SKM-1 (cell line): ENCODE measurements around the gene AK9.

Source experiments
- DNase-seq: peaks from one replicate; lab custom pipeline; 2025; ENCODE audit not compliant: unreplicated experiment; lab: John Stamatoyannopoulos, UW

AK9 gene

DNA sequence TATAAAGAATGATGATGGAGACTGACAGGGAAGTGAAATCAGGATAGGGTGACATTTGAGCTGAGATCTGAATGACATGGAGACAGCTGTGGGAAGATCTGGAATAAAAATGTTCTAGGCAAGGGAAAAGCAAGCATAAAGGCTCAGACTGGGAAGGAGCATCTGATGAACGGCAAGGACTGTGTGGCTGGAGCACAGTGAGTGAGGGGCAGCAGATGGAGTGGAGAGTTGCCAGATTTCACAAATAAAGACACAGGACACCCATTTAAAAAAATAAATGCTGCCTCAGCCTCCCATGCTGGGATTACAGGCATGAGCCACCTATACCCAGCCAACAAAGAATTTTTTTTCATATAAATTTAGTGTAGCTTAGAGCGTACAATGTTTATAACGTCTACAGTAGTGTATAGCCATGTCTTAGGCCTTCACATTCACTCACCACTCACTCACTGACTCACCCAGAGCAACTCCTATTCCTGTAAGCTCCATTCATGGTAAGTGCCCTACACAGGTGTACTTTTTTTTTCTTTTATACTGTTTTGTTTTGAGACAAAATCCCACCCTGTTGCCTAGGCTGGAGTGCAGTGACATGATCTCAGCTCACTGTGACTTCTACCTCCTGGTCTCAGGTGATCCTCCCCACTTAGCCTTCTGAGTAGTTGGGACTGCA, 205.6 kb downstream of the AK9 start:
- no peak for DNase-seq

DNA sequence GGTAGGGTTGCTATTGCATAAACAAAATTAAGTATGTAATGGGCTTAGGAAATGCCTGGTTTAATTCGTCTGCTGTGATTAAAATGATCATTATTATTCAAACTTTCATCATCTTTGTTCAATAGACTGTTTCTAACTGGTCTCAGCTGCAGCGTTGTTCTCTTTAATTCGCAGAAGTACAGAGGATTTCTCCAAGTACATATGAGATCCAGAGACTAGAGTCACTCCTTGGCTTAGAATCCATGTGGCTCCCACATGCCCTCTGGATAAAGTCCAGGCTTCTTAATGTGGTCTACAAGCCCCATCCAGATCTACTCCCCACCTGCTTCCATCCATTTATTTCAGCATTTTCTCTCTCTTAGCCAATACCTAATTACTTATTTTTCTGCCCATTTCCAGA, 206.9 kb downstream of the AK9 start:
- DNase-seq: no peak

DNA sequence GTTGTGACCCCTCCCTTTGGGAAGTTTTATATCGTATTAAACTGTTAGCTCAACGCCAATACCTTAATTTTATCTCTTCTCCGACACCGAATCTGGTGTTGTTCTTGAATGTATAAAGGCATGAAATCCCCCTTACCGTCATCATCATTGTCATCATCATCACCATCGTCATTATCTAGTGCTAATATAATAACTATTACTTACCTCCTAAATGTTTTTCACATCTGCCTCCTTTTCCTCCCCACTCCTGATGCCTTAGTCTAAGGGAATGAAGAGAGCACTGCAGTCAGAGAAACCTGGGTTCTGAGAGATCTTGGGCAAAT, 207.3 kb downstream of the AK9 start:
- DNase-seq: no peak

DNA sequence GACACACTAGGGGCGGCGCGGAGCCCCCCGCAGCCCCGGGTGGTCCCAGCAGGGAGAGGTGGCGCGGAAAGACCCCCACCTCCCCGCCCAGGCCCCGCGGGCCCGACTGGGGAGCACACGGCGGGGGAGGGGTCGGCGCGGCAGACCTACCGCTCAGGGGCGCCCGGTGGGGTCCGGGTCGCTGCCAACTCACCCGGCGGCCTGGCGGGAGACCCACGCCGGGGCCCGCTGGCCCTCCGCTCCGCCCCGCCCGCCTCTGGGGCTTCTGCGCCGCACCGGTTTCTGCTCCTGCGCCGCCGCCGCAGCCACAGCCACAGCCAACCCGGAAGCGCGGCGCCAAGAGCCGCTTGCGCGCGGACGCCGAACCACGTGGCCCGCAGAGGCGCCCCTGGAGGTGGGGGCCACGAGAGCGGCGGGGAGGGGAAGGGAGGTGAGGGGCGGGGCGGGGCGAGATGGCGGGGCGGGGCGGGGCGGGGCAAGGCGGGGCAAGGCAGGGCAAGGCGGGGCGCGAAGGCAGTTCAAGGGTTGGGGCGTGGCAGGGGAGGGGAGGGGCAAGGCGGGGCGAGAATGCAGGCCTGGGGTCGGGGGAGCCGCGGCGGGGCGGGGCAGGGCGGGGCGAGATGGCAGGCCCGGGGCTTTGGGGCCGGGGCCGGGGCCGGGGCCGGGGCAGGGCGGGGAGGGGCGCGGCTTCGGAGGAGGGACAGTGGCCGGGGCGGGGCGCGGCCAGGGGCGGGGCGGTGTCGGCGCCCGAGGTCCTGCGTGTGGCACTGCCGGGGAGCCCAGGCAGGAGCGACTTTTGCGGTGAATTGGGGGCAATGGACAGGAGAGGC, 207.9 kb downstream of the AK9 start, which contains the start of gene ZBTB24:
Gene ZBTB24 (minus strand): TSS at position 315 of the 830 bp plus-strand sequence. CDS start 1,193 bp downstream, outside the sequence.
- DNase-seq: peak; percentile 74

DNA sequence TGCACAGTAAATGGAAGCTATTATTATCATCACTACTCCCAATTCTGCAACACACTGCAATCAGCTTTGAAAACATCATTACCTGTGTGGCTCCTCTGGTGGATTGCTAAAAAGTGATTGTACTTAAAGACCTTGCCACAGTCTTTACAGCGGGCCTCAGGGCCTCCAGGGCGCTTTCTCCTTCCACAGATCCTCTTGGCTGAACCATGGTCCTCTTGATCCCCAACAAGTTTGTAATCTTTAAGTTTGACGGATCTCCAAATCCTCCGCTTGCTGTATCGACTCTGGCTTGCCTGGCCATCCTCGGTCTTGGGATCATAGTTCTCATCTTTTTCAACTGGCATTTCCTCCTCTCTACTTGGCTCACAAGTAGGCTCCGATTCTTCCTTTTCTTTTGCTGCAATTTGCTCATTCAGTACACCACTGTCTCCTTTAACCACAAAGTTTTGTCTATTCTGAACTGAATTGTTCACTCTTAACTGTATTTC, 210.0 kb downstream of the AK9 start:
- no peak for DNase-seq

DNA sequence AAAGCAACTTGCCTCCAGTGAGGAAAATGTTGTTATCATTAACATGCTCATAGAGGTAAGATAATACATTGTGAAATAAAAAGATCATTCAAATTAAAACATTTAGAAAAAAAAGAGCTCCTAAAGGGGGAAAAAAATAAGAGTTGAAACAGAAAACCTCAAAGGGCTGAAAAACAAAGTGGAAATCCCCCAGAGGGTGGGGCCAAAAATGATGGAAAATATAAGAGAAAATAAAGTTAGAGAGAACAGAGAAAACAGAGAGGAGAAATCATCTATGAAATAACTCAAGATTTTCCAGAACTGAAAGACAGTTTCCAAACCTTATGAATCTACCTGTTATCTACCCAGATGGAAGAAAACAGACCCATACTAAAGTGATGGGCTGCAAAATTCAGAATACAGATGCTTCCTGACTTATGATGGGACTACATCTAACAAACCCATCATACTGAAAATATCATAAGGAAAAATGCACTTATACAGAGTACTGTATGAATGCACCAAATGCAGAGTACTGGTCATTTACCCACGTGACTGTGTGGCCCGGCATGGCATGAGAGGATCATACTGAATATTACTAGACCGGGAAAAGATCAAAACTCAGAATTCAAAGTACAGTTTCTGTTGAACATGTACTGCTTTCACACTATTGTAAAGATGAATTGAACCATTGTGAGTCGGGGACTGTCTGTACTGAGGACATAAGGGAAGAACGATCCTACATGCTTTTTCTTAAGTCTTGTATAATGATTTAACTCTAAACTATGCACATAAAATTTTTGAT, 212.0 kb downstream of the AK9 start:
- DNase-seq: no peak

DNA sequence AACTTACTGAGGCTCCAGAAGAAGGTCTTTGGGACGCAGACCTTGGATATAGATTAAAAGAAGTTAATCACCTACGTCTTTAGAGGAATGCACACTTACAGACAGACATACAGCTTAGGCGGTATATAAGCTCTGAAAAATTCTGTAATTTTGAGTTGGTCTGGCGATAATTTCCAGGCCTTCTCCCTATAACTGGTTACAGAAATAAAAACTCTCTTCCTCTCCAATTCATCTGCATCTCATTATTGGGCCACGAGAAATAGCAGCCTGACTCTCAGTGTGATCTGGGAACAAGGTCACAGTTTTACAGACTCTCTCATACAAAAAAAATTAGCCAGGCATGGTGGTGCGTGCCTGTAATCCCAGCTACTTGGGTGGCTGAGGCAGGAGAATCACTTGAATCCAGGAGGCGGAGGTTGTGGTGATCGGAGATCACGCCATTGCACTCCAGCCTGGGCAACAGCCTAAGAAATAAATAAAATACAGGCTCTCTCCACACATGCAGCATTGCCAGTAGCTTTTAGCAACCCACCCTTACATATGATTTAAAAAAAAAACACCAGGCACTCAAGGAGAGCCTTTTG, 212.7 kb downstream of the AK9 start:
- DNase-seq: no peak

DNA sequence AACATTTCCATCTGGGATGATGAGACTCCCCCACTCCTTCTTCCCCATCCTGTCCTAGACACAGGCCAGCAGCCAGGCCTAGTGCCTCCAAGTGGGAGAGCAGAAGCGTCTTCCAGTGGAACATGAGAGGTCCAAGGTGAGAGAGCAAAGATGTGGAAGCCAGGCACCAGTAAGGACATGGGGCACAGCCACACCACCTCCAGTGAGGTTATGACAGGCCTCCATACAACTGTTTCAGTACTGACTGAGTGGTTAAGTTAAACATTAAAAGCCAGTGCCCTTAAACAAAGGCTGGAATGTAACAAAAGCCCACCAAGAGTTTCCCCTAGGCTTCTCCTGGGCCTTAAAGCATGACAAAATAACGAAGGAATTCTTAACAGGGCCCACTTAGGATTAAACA, 213.3 kb downstream of the AK9 start:
- DNase-seq: no peak

DNA sequence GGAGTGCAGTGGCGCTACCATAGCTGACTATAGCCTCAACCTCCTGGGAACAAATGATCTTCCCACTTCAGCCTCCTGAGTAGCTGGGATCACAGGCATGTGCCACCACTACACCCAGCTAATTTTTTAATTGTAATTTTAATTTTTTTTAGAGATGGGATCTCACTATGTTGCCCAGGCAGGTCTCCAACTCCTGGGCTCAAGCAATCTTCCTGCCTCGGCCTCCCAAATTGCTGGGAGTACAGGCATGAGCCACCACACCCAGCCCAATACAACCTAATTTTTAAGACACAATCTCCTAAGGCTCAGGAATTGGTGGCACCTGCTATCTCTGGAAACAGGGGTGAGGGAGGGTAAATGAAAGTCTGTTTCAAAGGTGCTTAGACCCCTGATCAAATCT, 213.8 kb downstream of the AK9 start:
- no peak for DNase-seq

DNA sequence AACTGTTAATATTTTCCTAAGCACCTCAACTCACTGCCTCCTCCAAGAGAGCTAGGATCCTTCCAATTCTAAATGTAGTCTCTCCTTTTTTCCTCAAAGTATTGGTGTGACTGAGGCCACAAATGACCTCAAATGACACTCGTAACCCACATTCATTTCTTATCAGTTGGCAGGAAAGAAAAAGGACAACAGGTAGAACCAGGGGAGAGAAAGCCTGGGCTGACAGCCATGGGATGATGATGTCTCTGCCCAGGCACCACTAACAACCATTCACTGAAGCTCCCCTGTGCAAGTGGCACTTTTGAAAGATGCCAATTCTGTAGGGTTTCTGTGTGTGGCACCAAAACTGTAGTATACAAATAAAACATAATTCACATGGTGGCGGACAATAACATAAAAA, 215.4 kb downstream of the AK9 start:
- DNase-seq: no peak

DNA sequence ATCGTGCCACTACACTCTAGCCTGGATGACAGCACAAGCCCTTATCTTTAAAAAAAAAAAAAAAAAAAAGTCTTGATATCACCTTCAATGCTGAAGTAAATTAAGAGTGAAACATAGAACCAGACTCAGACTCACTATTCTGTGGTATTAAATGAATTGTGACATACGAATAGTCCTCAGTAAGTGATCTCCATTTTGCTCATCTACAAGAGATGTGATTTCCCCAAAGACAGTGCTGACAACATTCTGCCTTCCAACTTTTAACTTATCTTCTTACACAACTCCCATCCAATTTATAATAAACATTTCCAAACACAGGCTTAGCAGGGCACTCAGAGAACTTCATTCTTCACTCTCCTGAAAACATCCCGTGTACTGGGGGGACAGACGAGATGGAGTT, 216.0 kb downstream of the AK9 start:
- no peak for DNase-seq

DNA sequence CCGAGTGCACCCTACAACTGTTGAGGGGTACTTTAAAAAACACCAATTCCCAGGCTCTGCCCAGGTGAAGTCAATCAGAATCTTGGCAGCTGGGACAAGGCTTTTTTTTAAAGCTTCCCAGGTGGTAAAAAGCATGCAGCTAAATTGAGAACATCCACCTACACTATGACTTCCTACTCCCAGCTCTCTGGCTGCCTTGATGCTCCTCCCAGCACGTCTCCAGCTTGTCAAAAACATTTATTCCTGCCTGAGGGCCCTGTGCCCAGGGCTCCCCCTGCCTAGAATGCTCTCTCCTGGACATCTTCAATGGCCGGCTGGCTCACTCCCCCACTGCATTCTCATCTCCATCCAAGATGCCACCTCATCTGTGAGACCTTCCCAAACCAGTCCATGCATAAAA, 217.9 kb downstream of the AK9 start:
- no peak for DNase-seq

DNA sequence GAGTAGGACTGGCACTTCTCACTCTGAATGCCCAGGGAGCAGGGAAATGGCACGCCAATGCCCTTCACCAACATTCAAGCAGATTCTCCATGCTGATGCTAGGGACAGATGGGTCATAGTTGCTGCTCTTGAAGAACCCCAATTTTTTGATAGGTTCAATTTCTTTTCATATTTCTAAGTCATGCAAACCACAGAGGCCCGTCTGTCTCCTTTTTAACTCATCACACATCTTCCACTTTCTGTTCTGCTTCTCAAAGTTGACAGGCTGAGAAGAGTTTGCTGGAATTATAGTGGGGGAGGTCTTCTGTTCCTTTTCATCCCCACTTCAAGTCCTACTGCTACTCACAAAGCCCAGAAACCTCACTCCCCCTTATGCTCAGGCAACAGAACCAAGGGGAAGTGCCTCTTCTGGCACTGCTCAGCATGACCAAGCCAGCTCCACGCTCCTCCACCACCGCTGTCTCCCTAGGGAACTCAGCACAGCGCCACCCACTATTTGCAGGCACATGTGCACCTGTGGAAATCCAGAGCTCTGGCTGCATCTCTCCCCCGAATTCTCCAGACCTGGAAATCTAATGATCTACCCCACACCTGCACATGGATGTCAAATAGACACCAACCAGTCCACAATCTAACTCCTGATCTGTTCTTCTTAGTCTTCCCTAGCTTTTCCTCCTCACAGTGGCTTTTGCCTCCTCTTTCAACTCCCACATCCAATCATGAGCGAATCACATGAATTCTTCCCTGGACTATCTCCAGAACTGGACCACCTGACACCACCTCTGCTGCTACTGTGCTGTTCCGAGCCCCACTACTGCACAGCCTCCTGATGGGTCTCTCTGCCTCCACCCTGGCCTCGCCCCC, 218.6 kb downstream of the AK9 start:
- DNase-seq: no peak

DNA sequence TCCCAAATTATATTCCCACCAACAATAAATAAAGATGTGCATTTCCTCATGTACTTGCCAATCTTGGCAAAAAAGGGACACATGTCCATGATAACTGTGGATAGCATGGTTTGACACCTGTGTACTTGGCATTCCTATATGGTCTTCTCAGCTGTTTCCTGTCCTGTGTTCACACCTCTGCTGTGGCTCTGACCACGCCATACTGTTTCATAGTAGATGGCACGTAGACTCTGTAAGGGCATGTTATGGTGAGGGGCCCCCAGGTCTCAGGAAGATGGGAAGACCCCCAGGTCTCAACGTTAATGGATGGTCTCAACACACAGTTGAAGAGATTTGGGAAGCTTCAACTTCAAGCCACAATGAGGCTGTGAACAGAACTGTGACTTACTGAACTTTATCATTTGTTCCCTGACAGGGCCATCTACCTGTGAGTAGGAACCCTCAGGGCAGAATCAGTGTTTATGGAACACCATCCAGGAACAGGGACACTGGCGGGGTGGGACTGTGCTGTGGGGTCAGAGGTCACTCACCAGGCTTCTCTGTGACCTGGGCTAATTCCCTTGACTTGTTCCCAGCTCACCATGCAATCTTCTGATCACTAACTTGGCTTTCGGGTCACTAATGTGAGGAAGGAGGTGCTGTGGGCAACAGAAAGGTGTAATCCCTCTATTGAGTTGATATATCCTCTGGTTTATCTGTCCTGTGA, 219.7 kb downstream of the AK9 start:
- DNase-seq: no peak

DNA sequence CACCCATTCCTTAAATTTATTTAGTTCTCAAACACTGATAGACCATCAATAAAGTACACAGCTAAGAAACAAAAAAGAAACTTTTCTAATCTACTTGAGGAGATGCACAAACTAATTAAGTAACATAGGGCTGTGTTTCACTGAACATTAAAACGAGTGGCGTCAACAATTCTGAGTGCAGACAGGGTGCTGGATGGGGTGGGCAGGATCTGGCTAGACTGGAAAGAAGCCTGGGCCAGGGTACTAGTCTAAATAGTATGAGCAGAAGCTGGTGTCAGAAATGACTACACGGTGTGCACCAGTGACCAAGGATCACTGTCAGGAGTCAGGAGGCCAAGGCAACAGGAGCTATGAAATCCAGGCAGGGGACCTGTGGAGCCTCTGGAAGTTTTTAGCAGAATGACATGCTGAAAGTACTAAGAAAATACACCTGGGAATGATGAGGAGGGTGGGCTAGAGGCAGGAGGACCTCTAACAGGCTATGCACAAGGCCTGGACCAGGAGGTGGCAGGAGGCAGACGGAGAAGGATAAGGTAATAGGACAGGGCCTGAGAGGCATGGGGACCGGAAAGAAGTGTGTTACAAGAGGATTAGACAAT, 221.3 kb downstream of the AK9 start:
- no peak for DNase-seq

DNA sequence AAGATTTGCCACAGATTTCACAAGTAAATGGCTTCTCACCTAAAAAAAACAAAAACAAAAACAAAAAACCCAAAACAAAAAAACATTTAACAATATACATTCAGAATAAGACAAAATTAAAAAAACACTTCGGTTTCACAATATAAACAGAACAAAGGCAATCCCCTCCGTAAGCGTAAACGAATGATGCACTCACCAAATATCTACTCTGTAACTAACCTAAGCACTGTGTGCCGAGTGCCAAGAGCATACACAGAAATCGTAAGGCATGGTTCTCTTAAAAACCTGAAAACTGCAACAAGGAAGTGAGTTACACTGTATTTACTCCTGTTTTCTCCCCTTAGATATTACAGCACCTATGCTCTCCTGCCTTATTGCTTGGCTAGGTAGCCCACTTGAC, 223.3 kb downstream of the AK9 start:
- DNase-seq: no peak

DNA sequence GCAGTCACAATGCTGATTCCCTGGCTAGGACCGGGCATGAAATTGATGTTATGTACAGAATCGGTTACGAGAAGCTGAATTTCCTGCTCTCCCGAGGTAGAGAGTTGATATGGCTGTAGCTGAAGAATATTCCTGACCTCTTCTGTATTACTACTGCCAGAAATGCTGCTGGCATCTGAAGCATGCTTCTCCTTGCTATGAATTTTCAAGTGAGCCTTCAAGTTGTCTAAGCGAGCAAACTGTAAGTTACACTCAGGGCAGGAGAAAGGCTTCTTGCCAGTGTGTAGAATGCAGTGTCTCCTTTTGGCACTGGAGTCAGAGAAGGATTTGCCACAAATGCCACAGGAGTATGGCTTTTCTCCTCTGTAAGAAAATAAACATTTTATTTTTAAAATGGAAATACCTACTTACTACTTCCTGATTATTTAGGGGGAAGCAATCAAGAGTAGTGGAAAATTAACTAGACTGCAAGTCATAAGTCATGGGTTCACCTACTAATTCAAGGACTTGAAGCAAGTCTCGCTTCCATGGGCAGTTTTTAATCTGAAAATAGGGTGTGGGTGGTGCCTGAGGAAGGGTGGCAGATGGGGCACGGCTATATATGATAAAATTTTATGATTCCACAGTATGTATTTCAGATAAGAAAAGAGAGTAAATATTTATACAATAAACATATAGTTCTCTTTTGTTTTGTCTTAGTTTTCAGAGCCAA, 224.6 kb downstream of the AK9 start:
- no peak for DNase-seq

DNA sequence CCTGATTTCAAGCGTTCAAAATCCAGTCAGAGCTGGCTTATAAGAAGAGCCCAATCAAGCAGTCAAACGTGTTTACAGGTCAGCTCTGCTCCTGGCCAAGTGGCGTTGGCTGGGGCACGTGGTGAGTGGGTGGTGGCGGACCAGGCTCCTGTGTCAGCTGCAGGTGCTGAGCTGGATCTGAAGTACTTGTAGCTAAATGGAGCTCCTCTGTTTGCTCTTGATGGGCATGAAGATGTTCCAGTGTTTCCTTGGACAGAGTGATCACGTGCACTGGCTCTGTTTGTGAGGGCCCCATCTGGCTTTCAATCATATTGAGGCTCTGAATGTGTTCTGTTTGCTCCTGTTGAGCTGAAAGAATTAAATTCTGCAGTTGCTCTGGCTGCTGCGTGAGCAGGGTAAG, 225.2 kb downstream of the AK9 start:
- no peak for DNase-seq
